Panc1 (cell line): Measurements from ENCODE around the gene PRLR. TPM values are rescaled to one million over a fixed set of nuclear protein-coding genes. Genes with fewer than 3 reads are reported as not detected.

Experiments
- ATAC-seq: fragments of 200-7000 bp; cut with Tn5 transposase; 2 replicates; pipeline ENCODE4 v1.9.1; 2020; ENCODE audit warnings: mild to moderate bottlenecking, moderate library complexity
- BruUV-seq: library from RNA; stranded (reverse); fragments of 400-500 nt; replicated peaks from 2 replicates; lab custom pipeline; 2021; lab: Mats Ljungman, UMichigan
- CTCF ChIA-PET: fragments of 300-600 bp; sonication (Branson Sonifier 250); formaldehyde crosslinking; loops from one replicate; lab custom pipeline; 2022; ENCODE audit warnings: antibody characterized with exemption; lab: Charles Lee
- POLR2A ChIA-PET: fragments of 300-600 bp; sonication (Branson Sonifier 250); formaldehyde crosslinking; loops from one replicate; lab custom pipeline; 2022; ENCODE audit warnings: antibody characterized with exemption; lab: Charles Lee
- DNase-seq: peaks from one replicate; pipeline ENCODE4 v3.0.0-alpha.2; 2010; ENCODE audit warnings: low read depth, low spot score
- H3K27ac ChIP-seq: 2 replicates; pipeline ENCODE4 v1.5.1; 2011; ENCODE audit warnings: mild to moderate bottlenecking, low read length, inconsistent platforms
- H3K27me3 ChIP-seq: fragments of 200-500 bp; sonication (Bioruptor generic); 2 replicates; pipeline ENCODE4 v1.6.0; 2014; ENCODE audit warnings: low read length, inconsistent platforms; ENCODE audit not compliant: control insufficient read depth, insufficient read depth
- H3K36me3 ChIP-seq: fragments of 200-500 bp; sonication (Bioruptor generic); 2 replicates; pipeline ENCODE4 v1.5.1; 2014; ENCODE audit warnings: inconsistent platforms, mild to moderate bottlenecking, low read length, moderate library complexity; ENCODE audit not compliant: control insufficient read depth, insufficient read depth
- H3K4me1 ChIP-seq: 2 replicates; pipeline ENCODE4 v1.5.1; 2011; ENCODE audit warnings: inconsistent platforms, mild to moderate bottlenecking, low read length, moderate library complexity; ENCODE audit not compliant: control insufficient read depth, insufficient read depth
- H3K4me3 ChIP-seq, 2 experiments: 2 replicates each; pipeline ENCODE4 v1.5.1; 2011 to 2012; ENCODE audit warnings: low read depth in 2 of 2, low read length in 2 of 2, mild to moderate bottlenecking in 2 of 2, inconsistent platforms in 1 of 2, moderate library complexity in 1 of 2
- H3K9me3 ChIP-seq: fragments of 200-500 bp; sonication (Bioruptor generic); 2 replicates; pipeline ENCODE4 v1.5.1; 2014; ENCODE audit warnings: low read depth, mild to moderate bottlenecking, inconsistent platforms, low read length, moderate library complexity; ENCODE audit not compliant: control insufficient read depth, insufficient read depth
- CTCF ChIP-seq: fragments of 450-650 bp; IDR thresholded peaks from 2 replicates; pipeline ENCODE4 v1.5.1; 2017; ENCODE audit warnings: mild to moderate bottlenecking
- POLR2AphosphoS5 ChIP-seq: IDR thresholded peaks from 2 replicates; pipeline ENCODE4 v1.6.1; 2012; ENCODE audit warnings: mild to moderate bottlenecking, low read depth, low read length, moderate library complexity
- SIN3A ChIP-seq: IDR thresholded peaks from 2 replicates; pipeline ENCODE4 v1.6.1; 2012; ENCODE audit warnings: low read depth, mild to moderate bottlenecking, low read length, moderate library complexity, borderline replicate concordance; ENCODE audit not compliant: insufficient read depth
- TCF7L2 ChIP-seq: IDR thresholded peaks from 2 replicates; pipeline ENCODE4 v1.6.1; 2011; ENCODE audit warnings: mild to moderate bottlenecking, low read depth, low read length, inconsistent platforms
- in situ Hi-C: cut with HindIII; loops from 2 replicates; pipeline ENCODE4 v1.10.0; 2016; ENCODE audit warnings: low sequenced_read_pairs, low pct_unique_long_range_greater_than_20kb
- intact Hi-C: fragments of 100-400 bp; cut with micrococcal nuclease; formaldehyde crosslinking; loops from one replicate; pipeline ENCODE4 v1.10.0; 2022; ENCODE audit not compliant: unreplicated experiment
- total RNA-seq: library from RNA; stranded (reverse); gene quantifications from one replicate; pipeline ENCODE4 v1.2.1, GENCODE V29; 2021; ENCODE audit not compliant: unreplicated experiment
- TF ChIP-seq, protein P1 (sequence below), 2 experiments: IDR thresholded peaks; 2 replicates each; pipeline ENCODE4 v1.6.1; 2011 to 2012; ENCODE audit warnings: low read depth in 2 of 2, control low read depth in 1 of 2, low read length in 1 of 2, mild to moderate bottlenecking in 1 of 2, moderate library complexity in 1 of 2; ENCODE audit not compliant: insufficient read depth in 1 of 2

Gene PRLR
- total RNA-seq, 1 experiment from 2014 or later: 0.46 TPM

DNA sequence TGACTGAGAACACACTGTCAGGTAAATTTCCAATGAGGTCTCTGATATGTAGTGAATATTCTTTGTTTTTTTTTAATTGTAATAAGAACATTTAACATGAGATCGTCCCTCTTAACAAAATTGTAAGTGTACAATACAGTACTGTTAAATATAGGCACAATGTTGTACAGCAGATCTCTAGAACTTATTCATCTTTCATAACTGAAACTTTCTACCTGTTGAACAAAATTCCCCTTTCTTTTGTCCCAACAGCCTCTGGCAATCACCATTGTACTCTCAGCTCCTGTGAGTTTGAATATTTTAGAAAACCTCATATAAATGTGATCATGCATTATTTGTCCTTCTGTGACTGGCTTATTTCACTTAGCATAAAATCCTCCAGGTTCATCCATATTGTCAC is 10.6 kb upstream of the PRLR start:
- no peak for ATAC-seq
- Histone ChIP-seq H3K27ac (no peak overlapping the region), H3K27me3 (no peaks in the 10 kb centered on the region), H3K4me3 (no peak overlapping the region), H3K4me1 (no peaks in the 10 kb centered on the region), H3K9me3 (no peaks in the 10 kb centered on the region), H3K36me3 (no peaks in the 10 kb centered on the region)
- no peak for DNase-seq
- no peak for TF ChIP-seq SIN3A
- no peak for TF ChIP-seq CTCF
- TF ChIP-seq POLR2AphosphoS5: no peak
- no peak for TF ChIP-seq TCF7L2
- TF ChIP-seq, protein P1, sequence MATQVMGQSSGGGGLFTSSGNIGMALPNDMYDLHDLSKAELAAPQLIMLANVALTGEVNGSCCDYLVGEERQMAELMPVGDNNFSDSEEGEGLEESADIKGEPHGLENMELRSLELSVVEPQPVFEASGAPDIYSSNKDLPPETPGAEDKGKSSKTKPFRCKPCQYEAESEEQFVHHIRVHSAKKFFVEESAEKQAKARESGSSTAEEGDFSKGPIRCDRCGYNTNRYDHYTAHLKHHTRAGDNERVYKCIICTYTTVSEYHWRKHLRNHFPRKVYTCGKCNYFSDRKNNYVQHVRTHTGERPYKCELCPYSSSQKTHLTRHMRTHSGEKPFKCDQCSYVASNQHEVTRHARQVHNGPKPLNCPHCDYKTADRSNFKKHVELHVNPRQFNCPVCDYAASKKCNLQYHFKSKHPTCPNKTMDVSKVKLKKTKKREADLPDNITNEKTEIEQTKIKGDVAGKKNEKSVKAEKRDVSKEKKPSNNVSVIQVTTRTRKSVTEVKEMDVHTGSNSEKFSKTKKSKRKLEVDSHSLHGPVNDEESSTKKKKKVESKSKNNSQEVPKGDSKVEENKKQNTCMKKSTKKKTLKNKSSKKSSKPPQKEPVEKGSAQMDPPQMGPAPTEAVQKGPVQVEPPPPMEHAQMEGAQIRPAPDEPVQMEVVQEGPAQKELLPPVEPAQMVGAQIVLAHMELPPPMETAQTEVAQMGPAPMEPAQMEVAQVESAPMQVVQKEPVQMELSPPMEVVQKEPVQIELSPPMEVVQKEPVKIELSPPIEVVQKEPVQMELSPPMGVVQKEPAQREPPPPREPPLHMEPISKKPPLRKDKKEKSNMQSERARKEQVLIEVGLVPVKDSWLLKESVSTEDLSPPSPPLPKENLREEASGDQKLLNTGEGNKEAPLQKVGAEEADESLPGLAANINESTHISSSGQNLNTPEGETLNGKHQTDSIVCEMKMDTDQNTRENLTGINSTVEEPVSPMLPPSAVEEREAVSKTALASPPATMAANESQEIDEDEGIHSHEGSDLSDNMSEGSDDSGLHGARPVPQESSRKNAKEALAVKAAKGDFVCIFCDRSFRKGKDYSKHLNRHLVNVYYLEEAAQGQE (IDR thresholded peaks at IDR 0.05; ENCODE audit: insufficient read depth in 1 of 2, low read depth in 2 of 2, low read length in 1 of 2): no peak
- ChIA-PET CTCF (no interaction called here), POLR2A (no interaction called here)
- in situ Hi-C loops: no loop called here
- BruUV-seq: no TSS peak
- intact Hi-C loops: no loop called here

GRCh38 chr5:35239911-35240610 is 9.8 kb upstream of the PRLR start:
- H3K4me3 ChIP-seq: no peak overlapping the region
- H3K9me3 ChIP-seq: no peaks in the 10 kb centered on the region
- ATAC-seq (no peak), DNase-seq (no peak)
- TF ChIP-seq SIN3A (no peak), POLR2AphosphoS5 (no peak), CTCF (no peak), TCF7L2 (no peak)
- TF ChIP-seq, protein P1 (IDR thresholded peaks at IDR 0.05; ENCODE audit: insufficient read depth in 1 of 2, low read depth in 2 of 2, low read length in 1 of 2): no peak
- no peaks in the 10 kb centered on the region for H3K36me3 ChIP-seq
- no peaks in the 10 kb centered on the region for H3K4me1 ChIP-seq
- in situ Hi-C loops: no loop called here
- H3K27me3 ChIP-seq: no peaks in the 10 kb centered on the region
- POLR2A ChIA-PET: no interaction called here
- intact Hi-C loops: no loop called here
- no TSS peak for BruUV-seq
- H3K27ac ChIP-seq: no peak overlapping the region
- CTCF ChIA-PET: no interaction called here
